Astrocyte (in vitro differentiated cells and primary cell): ENCODE data around the gene MXRA8.

Experiments
- CTCF ChIP-seq: IDR thresholded peaks from 2 replicates; pipeline ENCODE4 v1.5.1; 2011; ENCODE audit warnings: low read depth, mild to moderate bottlenecking, inconsistent platforms, low read length, moderate library complexity; ENCODE audit not compliant: insufficient read depth
- EZH2 ChIP-seq: IDR thresholded peaks from 2 replicates; pipeline ENCODE4 v1.6.1; 2012; ENCODE audit warnings: mild to moderate bottlenecking, low read length, inconsistent platforms; ENCODE audit not compliant: insufficient read depth

GRCh38 chr1:1353389-1354151 is 4.8 kb downstream of the MXRA8 start:
- TF ChIP-seq CTCF (no peak), EZH2 (no peak)
